ENCODE results near the gene TEX28.

GRCh38 chrX:154327038-154327820 lies 32.3 kb upstream of the TEX28 start:
- TF ChIP-seq CTCF (IDR thresholded peaks at IDR 0.05; ENCODE audit: low read depth, low read length): no peak
- TF ChIP-seq, protein P1, sequence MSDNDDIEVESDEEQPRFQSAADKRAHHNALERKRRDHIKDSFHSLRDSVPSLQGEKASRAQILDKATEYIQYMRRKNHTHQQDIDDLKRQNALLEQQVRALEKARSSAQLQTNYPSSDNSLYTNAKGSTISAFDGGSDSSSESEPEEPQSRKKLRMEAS (IDR thresholded peaks at IDR 0.05; ENCODE audit: low read depth, low read length): no peak
